Activated T-helper 17 cell treated with anti-CD3 and anti-CD28 coated beads, Interleukin-2, amount 50 U/mL, for 72 hours (primary cell): Measurements from ENCODE around the gene TEX10. TPM values are rescaled to one million over a fixed set of nuclear protein-coding genes. Genes with fewer than 3 reads are reported as not detected.

Source experiments
- ATAC-seq: fragments of 150-1000 bp; cut with Tn5 transposase; replicated peaks from 2 replicates; pipeline ENCODE4 v1.10.0; 2021; ENCODE audit warnings: mild to moderate bottlenecking, moderate library complexity
- H3K27ac Mint-ChIP-seq: one replicate; pipeline ENCODE4 v1.8.0; 2022; ENCODE audit warnings: mixed read lengths
- H3K27me3 Mint-ChIP-seq: one replicate; pipeline ENCODE4 v1.8.0; 2022; ENCODE audit warnings: mixed read lengths
- H3K36me3 Mint-ChIP-seq: one replicate; pipeline ENCODE4 v1.8.0; 2022; ENCODE audit warnings: low read depth, mild to moderate bottlenecking, mixed read lengths
- H3K4me1 Mint-ChIP-seq: one replicate; pipeline ENCODE4 v1.8.0; 2022; ENCODE audit warnings: mixed read lengths
- H3K4me3 Mint-ChIP-seq: one replicate; pipeline ENCODE4 v1.8.0; 2022; ENCODE audit warnings: mild to moderate bottlenecking, mixed read lengths
- H3K9me3 Mint-ChIP-seq: one replicate; pipeline ENCODE4 v1.8.0; 2022; ENCODE audit warnings: mixed read lengths
- total RNA-seq, 2 donors: library from RNA; stranded (reverse); gene quantifications; one replicate each; pipeline ENCODE4 v1.2.3, GENCODE V29; 2022

TEX10 gene
- total RNA-seq, 2 donors from 2014 or later = 19.3 to 32.8 TPM

DNA sequence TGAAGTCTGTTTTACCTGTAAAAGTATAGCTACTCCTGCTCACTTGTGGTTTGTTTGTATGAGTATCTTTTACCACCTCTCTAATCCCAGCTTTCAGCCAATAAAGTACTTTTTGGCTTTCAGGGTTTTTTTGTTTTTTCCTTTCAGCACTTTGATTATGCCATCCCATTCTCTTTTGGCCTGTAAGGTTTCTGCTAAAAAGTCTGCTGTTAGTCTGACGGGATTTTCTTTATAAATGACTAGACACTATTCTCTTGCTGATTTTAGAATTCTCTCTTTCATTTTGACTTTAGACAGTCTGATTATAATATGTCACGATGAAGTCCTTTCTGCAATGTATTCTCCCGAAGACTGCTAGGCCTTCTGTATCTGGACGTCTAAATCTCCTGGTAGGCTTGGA, 37.2 kb downstream of the TEX10 start:
- H3K36me3 Mint-ChIP-seq = peaks cover 90% of the 10 kb centered on the region
- ATAC-seq = no peak
- H3K4me3 Mint-ChIP-seq = no peak overlapping the region
- H3K27ac Mint-ChIP-seq = no peak overlapping the region
- H3K4me1 Mint-ChIP-seq = peaks cover 31% of the 10 kb centered on the region
- H3K9me3 Mint-ChIP-seq = no peaks in the 10 kb centered on the region
- H3K27me3 Mint-ChIP-seq = no peaks in the 10 kb centered on the region

- ATAC-seq = no peak
- Mint-ChIP-seq H3K36me3 (peaks cover 93% of the 10 kb centered on the region), H3K27me3 (no peaks in the 10 kb centered on the region), H3K4me1 (peaks cover 27% of the 10 kb centered on the region), H3K4me3 (no peak overlapping the region), H3K9me3 (no peaks in the 10 kb centered on the region), H3K27ac (no peak overlapping the region)
Measured at GRCh38 chr9:100309992-100310391, 42.8 kb downstream of the TEX10 start.

- peak; percentile 16 for ATAC-seq
- H3K27me3 Mint-ChIP-seq = no peaks in the 10 kb centered on the region
- peaks cover 22% of the 10 kb centered on the region for H3K4me1 Mint-ChIP-seq
- H3K27ac Mint-ChIP-seq = no peak overlapping the region
- H3K9me3 Mint-ChIP-seq = no peaks in the 10 kb centered on the region
- no peak overlapping the region for H3K4me3 Mint-ChIP-seq
- H3K36me3 Mint-ChIP-seq = peaks cover 93% of the 10 kb centered on the region
Measured at GRCh38 chr9:100308965-100309564, 43.7 kb downstream of the TEX10 start.

GRCh38 chr9:100307080-100307479, 45.7 kb downstream of the TEX10 start:
- H3K4me3 Mint-ChIP-seq = no peak overlapping the region
- ATAC-seq = no peak
- no peaks in the 10 kb centered on the region for H3K9me3 Mint-ChIP-seq
- H3K4me1 Mint-ChIP-seq = peaks cover 28% of the 10 kb centered on the region
- no peaks in the 10 kb centered on the region for H3K27me3 Mint-ChIP-seq
- no peak overlapping the region for H3K27ac Mint-ChIP-seq
- peaks cover 96% of the 10 kb centered on the region for H3K36me3 Mint-ChIP-seq

- no peak for ATAC-seq
- H3K36me3 Mint-ChIP-seq = peaks cover 96% of the 10 kb centered on the region
- peak overlapping the region; percentile 70 for H3K27ac Mint-ChIP-seq
- H3K4me1 Mint-ChIP-seq = peaks cover 20% of the 10 kb centered on the region
- no peaks in the 10 kb centered on the region for H3K27me3 Mint-ChIP-seq
- no peaks in the 10 kb centered on the region for H3K9me3 Mint-ChIP-seq
- no peak overlapping the region for H3K4me3 Mint-ChIP-seq
Measured at GRCh38 chr9:100306283-100306682, 46.5 kb downstream of the TEX10 start.

DNA sequence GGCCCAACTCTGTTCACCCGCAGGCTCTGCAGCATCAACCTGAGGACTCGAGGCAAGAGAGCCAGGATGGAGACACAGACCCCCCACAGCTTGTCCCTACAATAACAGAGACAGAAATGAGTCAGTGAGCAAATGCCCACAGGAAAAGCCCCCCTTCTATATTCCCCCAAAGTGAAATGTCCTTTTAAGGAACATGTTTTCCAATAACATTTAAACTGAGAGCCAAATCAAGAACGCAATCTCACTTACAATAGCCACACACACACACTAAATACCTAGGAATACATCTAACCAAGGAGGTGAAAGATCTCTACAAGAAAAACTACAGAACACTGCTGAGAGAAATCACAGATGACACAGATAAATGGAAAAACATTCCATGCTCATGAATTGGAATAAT, 49.0 kb downstream of the TEX10 start:
- no peak overlapping the region for H3K27ac Mint-ChIP-seq
- ATAC-seq = no peak
- no peaks in the 10 kb centered on the region for H3K9me3 Mint-ChIP-seq
- no peak overlapping the region for H3K4me3 Mint-ChIP-seq
- peaks cover 12% of the 10 kb centered on the region for H3K4me1 Mint-ChIP-seq
- peaks cover 96% of the 10 kb centered on the region for H3K36me3 Mint-ChIP-seq
- no peaks in the 10 kb centered on the region for H3K27me3 Mint-ChIP-seq

- Mint-ChIP-seq H3K27ac (peak overlapping the region; percentile 20), H3K27me3 (no peaks in the 10 kb centered on the region), H3K9me3 (no peaks in the 10 kb centered on the region), H3K4me3 (no peak overlapping the region), H3K36me3 (peaks cover 82% of the 10 kb centered on the region), H3K4me1 (no peaks in the 10 kb centered on the region)
- ATAC-seq = no peak
Measured at GRCh38 chr9:100298378-100298777, 54.4 kb downstream of the TEX10 start.

DNA sequence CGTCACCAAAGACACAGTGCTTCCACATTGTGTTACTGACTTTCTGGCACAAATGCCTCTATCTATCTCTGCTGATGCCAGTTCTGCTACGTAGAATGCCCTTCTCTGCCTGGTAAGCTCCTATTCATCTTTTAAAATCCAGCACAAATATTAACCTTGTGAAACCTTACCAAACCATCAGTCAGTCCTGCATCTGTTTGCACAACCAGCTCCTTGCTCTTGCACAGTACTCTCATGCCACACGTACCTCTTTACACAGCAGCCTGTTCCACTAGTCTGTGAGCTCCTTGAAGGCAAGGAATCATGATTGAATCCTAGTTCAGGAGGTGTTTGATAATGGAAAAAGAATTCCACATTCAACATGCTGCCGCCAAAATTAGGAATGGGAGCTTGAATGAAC, 56.3 kb downstream of the TEX10 start:
- Mint-ChIP-seq H3K27ac (no peak overlapping the region), H3K36me3 (peaks cover 82% of the 10 kb centered on the region), H3K4me1 (no peaks in the 10 kb centered on the region), H3K4me3 (no peak overlapping the region), H3K27me3 (no peaks in the 10 kb centered on the region), H3K9me3 (no peaks in the 10 kb centered on the region)
- no peak for ATAC-seq

DNA sequence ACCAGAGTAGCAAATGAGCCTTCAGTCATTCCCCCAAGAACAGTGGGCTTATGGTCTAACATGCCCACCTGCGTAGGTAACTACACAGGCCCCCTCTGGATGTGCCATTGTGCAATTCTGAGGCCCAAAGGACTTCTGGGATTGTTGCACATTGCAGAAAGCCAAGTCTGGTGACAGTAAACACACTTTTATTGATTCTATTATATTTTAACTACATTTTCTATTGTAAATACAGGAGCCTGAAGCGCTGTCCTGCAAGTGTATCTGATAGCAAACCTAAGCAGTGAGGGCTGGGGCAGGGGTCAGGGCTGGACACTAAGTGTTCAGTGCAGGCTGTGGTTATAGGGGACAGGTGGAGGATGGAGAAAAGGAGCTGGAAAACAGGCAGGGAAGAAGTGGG, 57.5 kb downstream of the TEX10 start:
- Mint-ChIP-seq H3K27me3 (no peaks in the 10 kb centered on the region), H3K9me3 (no peaks in the 10 kb centered on the region), H3K4me1 (no peaks in the 10 kb centered on the region), H3K27ac (no peak overlapping the region), H3K36me3 (peaks cover 81% of the 10 kb centered on the region), H3K4me3 (no peak overlapping the region)
- ATAC-seq = no peak

GRCh38 chr9:100294806-100295205, 57.9 kb downstream of the TEX10 start:
- no peaks in the 10 kb centered on the region for H3K27me3 Mint-ChIP-seq
- no peak overlapping the region for H3K27ac Mint-ChIP-seq
- no peaks in the 10 kb centered on the region for H3K9me3 Mint-ChIP-seq
- no peak for ATAC-seq
- H3K4me3 Mint-ChIP-seq = no peak overlapping the region
- H3K4me1 Mint-ChIP-seq = no peaks in the 10 kb centered on the region
- peaks cover 81% of the 10 kb centered on the region for H3K36me3 Mint-ChIP-seq

- H3K4me3 Mint-ChIP-seq = no peak overlapping the region
- H3K4me1 Mint-ChIP-seq = no peaks in the 10 kb centered on the region
- no peaks in the 10 kb centered on the region for H3K27me3 Mint-ChIP-seq
- peaks cover 81% of the 10 kb centered on the region for H3K36me3 Mint-ChIP-seq
- ATAC-seq = no peak
- no peak overlapping the region for H3K27ac Mint-ChIP-seq
- H3K9me3 Mint-ChIP-seq = peaks cover under 1% of the 10 kb centered on the region
Measured at GRCh38 chr9:100294341-100294740, 58.4 kb downstream of the TEX10 start.

GRCh38 chr9:100292414-100292813, 60.3 kb downstream of the TEX10 start:
- Mint-ChIP-seq H3K4me3 (no peak overlapping the region), H3K27ac (no peak overlapping the region), H3K4me1 (no peaks in the 10 kb centered on the region), H3K27me3 (no peaks in the 10 kb centered on the region), H3K9me3 (peaks cover 5% of the 10 kb centered on the region), H3K36me3 (peaks cover 81% of the 10 kb centered on the region)
- ATAC-seq = no peak

DNA sequence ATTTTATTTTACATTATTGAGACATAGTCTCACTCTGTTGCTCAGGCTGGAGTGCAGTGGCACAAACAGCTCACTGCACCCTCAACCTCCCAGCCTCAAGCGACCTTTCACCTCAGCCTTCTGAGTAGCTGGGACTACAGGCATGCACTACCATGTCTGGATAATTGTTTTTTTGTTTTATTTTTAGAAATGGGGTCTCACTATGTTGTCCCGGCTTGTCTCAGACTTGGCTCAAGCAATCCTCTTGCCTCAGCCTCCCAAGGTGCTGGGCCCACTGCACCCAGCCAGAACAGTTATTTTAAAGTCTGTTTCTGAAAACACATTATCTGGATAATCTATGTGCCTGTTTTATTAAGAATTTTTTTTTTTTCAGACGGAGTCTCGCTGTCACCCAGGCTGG, 62.0 kb downstream of the TEX10 start:
- peaks cover 5% of the 10 kb centered on the region for H3K9me3 Mint-ChIP-seq

GRCh38 chr9:100287186-100287585, 65.6 kb downstream of the TEX10 start:
- Mint-ChIP-seq H3K27me3 (no peaks in the 10 kb centered on the region), H3K27ac (no peak overlapping the region), H3K9me3 (peaks cover 10% of the 10 kb centered on the region), H3K4me3 (no peak overlapping the region), H3K4me1 (no peaks in the 10 kb centered on the region), H3K36me3 (peaks cover 86% of the 10 kb centered on the region)
- no peak for ATAC-seq

More for the DNA sequence above, 62.0 kb downstream of the TEX10 start:
- Mint-ChIP-seq H3K36me3 (peaks cover 87% of the 10 kb centered on the region), H3K27ac (no peak overlapping the region), H3K4me3 (no peak overlapping the region), H3K27me3 (no peaks in the 10 kb centered on the region), H3K4me1 (no peaks in the 10 kb centered on the region)
- ATAC-seq = no peak

DNA sequence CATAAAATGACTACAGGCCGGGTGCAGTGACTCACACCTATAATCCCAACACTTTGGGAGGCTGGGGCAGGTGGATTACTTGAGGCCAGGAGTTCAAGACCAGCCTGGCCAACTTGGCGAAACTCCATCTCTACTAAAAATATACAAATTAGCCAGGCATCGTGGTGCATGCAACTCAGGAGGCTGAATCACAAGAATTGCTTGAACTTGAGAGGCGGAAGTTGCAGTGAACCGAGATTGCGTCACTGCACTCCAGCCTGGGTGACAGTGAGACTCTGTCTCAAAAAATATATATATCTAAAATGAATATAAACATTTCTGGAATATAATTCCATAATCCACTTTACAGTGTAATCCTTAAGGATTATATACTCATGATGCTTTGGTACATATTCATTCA, 66.5 kb downstream of the TEX10 start:
- peaks cover 76% of the 10 kb centered on the region for H3K36me3 Mint-ChIP-seq
- ATAC-seq = no peak
- H3K27me3 Mint-ChIP-seq = no peaks in the 10 kb centered on the region
- H3K27ac Mint-ChIP-seq = no peak overlapping the region
- H3K9me3 Mint-ChIP-seq = peaks cover 10% of the 10 kb centered on the region
- no peak overlapping the region for H3K4me3 Mint-ChIP-seq
- no peaks in the 10 kb centered on the region for H3K4me1 Mint-ChIP-seq

DNA sequence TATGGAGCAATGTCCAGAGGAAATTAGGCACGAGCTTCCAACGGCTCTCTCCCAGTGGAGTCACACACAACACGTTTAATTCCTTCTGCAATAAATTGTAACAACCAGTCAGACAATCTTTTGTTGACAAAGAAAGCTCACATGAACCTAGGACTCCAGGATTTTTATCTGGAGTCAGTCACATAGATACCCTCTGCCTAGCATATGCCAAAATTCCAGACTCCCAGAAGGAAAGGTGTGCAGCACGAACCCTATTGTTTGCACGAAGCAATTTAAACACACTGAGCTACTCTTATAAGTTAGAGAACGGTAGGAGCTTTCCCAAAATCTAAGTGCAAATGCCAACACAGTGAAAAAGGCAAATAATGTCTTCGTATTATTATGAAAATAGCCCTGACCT, 67.1 kb downstream of the TEX10 start:
- Mint-ChIP-seq H3K27me3 (no peaks in the 10 kb centered on the region), H3K27ac (no peak overlapping the region), H3K9me3 (peaks cover 10% of the 10 kb centered on the region), H3K4me1 (no peaks in the 10 kb centered on the region), H3K4me3 (no peak overlapping the region), H3K36me3 (peaks cover 70% of the 10 kb centered on the region)
- ATAC-seq = no peak
